C4-2B (cell line): ENCODE data around the gene NR3C2.

ENCODE experiments used
- H3K27ac ChIP-seq: fragments of 450-650 bp; 2 replicates; pipeline ENCODE4 v1.5.1; 2017
- ZFX ChIP-seq: fragments of 450-650 bp; IDR thresholded peaks from 2 replicates; pipeline ENCODE4 v1.6.1; 2017
- TF ChIP-seq, protein P1 (sequence below): fragments of 450-650 bp; conservative IDR thresholded peaks from 2 replicates; pipeline ENCODE4 v1.5.1; 2017; ENCODE audit warnings: mild to moderate bottlenecking

The NR3C2 gene

GRCh38 chr4:148312956-148313490 is 129.2 kb downstream of the NR3C2 start:
- TF ChIP-seq, protein P1, sequence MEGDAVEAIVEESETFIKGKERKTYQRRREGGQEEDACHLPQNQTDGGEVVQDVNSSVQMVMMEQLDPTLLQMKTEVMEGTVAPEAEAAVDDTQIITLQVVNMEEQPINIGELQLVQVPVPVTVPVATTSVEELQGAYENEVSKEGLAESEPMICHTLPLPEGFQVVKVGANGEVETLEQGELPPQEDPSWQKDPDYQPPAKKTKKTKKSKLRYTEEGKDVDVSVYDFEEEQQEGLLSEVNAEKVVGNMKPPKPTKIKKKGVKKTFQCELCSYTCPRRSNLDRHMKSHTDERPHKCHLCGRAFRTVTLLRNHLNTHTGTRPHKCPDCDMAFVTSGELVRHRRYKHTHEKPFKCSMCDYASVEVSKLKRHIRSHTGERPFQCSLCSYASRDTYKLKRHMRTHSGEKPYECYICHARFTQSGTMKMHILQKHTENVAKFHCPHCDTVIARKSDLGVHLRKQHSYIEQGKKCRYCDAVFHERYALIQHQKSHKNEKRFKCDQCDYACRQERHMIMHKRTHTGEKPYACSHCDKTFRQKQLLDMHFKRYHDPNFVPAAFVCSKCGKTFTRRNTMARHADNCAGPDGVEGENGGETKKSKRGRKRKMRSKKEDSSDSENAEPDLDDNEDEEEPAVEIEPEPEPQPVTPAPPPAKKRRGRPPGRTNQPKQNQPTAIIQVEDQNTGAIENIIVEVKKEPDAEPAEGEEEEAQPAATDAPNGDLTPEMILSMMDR: no peak
- TF ChIP-seq ZFX: no peak
- H3K27ac ChIP-seq: no peak overlapping the region

DNA sequence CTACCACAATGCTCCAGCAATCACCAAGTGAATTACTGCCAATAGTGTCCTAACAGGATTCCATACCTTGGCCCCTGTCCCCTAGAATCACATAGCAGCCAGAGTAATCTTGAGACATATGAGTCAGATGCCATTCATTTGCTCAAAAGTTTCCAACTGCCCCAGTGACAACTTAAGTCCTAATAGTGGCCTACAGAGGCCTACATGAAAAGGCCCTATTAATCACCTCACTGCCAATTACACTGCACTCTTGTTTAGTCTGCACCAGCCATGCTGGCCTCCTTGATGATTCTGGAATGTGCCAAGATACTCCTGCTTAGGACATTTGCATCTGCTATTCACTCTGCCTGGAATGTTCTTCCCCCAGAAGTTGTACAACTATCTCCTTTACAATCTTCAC is 130.7 kb downstream of the NR3C2 start:
- no peak overlapping the region for H3K27ac ChIP-seq
- TF ChIP-seq ZFX: no peak
- TF ChIP-seq, protein P1: no peak

DNA sequence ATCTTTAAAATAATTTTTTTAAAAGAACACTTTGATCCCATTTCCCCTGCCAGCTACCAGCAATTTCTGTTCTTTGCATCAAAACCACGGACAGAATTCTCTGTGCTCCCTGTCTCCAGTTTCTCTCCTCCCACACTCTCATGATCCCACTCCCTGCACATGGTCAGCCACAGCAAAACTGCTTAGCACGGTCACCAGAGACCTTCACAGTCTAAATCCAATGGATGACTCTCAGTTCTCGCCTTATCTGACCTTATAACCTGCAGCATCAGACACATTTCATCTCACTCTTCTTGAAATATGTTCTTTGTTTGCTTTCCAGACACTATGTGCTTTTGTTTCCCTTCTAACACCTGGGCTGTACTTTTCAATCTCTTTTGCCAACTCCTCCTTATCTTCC is 131.5 kb downstream of the NR3C2 start:
- H3K27ac ChIP-seq: no peak overlapping the region
- TF ChIP-seq, protein P1: no peak
- TF ChIP-seq ZFX: no peak

GRCh38 chr4:148305751-148306150 is 136.5 kb downstream of the NR3C2 start:
- no peak overlapping the region for H3K27ac ChIP-seq
- TF ChIP-seq, protein P1: no peak
- no peak for TF ChIP-seq ZFX

- no peak for TF ChIP-seq ZFX
- TF ChIP-seq, protein P1: no peak
- H3K27ac ChIP-seq: no peak overlapping the region
Measured at GRCh38 chr4:148302416-148302815, 139.8 kb downstream of the NR3C2 start.

GRCh38 chr4:148300877-148301276 is 141.3 kb downstream of the NR3C2 start:
- H3K27ac ChIP-seq: no peak overlapping the region
- no peak for TF ChIP-seq ZFX
- TF ChIP-seq, protein P1: no peak

DNA sequence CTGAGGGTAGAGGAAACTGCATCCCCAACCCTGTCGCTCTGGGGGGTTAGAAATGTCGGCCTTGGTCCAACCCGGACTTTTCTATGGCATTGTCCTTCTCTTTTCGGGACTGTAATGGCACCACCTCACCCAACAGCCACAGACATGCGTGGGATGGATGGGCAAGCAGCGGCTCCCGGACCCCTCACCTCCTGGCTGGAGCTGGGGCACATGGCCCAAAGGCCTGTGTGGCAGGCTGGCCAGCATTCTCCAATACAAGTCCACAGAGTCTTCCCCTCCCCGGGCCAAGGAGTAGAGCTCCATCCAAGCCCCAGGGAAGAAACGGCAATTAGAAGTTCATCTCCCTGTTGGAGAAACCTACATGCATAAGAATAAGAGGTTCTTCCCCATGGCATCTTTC is 142.9 kb downstream of the NR3C2 start:
- H3K27ac ChIP-seq: no peak overlapping the region
- TF ChIP-seq, protein P1: no peak
- no peak for TF ChIP-seq ZFX
